NCI-H146 treated with DMSO at 0.1 percent for 48 hours (cell line): Measurements from ENCODE around the gene ARTN.

Source experiments
- DNase-seq: peaks from one replicate; lab custom pipeline; 2025; ENCODE audit not compliant: unreplicated experiment; lab: John Stamatoyannopoulos, UW

ARTN gene

DNA sequence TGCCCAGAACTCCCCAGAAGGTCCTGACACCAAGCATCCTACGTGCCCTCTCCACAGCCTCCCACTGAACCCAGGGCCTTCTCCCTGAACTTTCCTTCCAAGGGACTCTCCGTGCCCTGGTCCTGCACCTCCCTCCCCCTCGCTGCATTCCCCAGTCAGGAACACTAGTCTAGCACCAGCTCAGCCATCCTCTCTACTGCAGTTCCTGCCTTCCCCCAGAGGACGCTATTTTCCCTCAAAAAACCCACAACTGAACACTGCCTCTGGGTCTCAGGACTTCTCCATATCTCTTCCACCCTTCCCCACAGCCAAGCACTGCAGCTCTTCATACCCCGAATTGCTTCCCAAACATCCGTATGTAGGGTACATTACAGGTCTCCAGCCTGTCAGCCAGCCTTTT is 12.6 kb upstream of the ARTN start:
- DNase-seq: no peak

DNA sequence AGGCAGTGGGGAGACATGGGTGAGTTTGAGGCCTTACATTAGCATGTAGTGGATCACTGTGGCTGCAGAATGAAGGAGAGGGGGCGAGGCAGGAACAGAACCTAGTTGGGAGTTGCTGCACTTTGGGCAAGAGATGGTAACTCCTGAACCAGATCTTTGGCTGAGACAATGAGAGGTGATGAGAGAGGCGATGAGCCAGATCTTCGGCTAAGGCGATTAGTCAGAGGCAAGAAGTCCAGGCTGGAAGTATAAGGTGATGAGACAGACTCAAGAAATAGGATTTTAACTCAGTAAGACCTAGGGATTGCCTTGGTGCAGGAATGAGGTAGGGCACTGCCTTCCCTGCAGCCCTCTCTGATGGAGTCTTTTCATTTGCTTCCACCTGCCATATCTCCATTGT is 9.1 kb upstream of the ARTN start:
- DNase-seq: no peak

DNA sequence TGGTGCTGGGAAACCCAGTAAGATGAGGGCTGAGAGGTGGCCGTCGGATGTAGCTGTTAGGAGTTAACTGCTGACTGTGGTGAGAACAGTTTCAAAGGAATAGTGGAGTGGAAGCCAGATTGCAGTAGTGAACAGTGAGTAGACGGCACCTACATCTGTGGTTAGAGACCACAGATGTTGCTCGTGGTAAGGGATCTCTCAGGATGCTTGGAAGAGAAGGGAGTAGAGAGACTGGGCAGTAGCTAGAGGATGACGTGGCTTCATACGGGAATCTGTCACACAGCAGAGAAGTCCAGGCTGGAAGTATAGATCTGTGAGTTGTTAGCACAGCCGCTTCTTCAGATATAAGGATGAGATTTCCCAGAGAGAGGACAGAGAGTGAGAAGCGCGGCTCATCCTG is 7.8 kb upstream of the ARTN start:
- no peak for DNase-seq

DNA sequence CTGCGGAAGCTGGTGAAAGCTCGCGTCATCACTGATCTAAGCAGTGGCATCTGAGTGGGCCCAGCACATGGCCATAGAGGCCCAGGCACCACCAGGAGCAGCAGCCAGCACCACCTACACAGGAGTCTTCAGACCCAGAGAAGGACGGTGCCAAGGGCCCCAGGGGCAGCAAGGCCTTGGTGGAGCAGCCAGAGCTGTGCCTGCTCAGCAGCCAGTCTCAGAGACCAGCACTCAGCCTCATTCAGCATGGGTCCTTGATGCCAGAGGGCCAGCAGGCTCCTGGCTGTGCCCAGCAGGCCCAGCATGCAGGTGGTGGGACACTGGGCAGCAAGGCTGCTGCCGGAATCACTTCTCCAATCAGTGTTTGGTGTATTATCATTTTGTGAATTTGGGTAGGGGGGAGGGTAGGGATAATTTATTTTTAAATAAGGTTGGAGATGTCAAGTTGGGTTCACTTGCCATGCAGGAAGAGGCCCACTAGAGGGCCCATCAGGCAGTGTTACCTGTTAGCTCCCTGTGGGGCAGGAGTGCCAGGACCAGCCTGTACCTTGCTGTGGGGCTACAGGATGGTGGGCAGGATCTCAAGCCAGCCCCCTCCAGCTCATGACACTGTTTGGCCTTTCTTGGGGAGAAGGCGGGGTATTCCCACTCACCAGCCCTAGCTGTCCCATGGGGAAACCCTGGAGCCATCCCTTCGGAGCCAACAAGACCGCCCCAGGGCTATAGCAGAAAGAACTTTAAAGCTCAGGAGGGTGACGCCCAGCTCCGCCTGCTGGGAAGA is 3.2 kb upstream of the ARTN start:
- no peak for DNase-seq

DNA sequence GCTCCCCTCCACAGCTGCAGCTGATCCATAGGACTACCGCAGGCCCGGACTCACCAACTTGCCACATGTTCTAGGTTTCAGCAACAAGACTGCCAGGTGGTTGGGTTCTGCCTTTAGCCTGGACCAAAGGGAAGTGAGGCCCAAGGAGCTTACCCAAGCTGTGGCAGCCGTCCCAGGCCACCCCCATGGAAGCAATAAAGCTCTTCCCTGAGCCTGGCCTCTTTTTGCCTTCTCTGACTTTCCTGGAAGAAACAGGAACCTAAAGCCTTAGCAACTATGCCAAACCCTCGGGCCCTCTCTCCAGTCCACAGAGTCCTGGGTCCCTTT is 2.7 kb upstream of the ARTN start:
- DNase-seq: no peak

DNA sequence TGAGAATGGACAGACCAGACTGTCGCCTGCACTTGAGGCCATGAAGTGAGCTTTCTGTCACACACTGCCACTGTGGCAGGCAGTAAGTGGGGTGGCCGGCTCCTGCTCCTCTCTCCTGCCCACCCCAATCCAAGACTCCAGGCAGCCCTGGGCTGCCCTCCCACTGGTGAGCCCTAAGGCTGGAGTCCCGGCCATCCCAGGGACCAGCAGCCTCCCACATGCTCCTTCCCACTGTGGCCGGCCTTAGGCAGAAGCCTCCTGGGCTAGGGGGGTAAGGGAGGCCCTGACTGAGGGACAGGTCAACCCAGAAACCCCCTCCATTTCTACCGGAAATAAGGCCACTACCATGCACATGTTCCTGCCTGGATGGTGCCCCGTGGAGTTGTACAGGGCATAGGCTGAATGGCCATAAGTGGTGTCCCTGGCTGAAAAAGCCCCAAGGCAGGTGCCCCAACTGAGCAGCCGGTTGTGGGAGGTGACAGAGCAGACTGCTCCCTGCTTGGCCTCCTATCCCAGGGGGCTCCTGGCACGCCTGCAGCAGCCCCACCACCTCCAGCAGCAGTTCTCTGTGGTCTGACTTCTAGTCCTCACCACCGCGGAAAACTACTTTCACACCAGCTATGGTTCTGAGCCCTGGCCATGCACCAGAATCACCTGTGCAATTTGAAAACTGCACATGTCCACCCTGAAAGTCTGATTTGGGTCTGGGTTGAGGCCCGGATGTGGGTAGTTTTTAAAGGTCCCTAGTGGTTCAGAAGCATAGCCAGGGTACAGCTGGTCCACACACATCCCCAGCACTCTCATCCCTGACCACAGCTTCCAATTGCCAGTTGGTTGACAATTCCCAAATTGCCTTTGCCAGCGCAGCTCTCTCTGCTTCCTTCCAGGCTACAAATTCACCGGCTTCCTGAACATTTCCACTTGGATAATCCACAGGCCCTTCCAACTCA is 1.6 kb upstream of the ARTN start:
- no peak for DNase-seq

DNA sequence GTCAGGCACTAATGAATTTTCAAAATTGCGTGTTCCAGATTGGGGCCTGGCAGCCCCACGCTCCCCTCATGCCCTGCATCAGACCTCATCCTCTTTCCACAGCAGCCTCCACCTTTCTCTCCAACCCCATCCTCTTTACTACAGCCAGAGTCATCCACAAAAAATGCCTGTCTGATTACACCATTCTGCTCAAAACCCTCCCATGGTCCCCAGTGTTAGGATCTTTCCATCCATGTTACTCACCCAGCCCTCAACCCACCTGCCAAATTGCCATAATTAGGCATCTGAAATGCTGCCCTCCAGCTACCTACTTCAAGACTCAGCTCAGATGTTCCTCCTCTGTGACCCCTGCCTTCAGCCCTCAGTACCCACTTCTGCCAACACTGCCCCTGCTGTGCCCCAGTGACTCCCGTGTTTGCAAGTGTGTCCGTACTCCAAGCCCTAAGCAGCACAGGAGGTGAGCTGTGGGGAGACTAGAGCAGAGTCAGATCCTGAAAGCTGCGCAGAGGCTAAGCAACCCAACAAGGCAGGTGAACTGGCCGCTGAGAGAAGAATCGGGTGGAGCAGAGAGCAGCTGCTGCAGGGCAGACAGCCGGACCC is 715 bp upstream of the ARTN start:
- DNase-seq: peak; percentile 33

DNA sequence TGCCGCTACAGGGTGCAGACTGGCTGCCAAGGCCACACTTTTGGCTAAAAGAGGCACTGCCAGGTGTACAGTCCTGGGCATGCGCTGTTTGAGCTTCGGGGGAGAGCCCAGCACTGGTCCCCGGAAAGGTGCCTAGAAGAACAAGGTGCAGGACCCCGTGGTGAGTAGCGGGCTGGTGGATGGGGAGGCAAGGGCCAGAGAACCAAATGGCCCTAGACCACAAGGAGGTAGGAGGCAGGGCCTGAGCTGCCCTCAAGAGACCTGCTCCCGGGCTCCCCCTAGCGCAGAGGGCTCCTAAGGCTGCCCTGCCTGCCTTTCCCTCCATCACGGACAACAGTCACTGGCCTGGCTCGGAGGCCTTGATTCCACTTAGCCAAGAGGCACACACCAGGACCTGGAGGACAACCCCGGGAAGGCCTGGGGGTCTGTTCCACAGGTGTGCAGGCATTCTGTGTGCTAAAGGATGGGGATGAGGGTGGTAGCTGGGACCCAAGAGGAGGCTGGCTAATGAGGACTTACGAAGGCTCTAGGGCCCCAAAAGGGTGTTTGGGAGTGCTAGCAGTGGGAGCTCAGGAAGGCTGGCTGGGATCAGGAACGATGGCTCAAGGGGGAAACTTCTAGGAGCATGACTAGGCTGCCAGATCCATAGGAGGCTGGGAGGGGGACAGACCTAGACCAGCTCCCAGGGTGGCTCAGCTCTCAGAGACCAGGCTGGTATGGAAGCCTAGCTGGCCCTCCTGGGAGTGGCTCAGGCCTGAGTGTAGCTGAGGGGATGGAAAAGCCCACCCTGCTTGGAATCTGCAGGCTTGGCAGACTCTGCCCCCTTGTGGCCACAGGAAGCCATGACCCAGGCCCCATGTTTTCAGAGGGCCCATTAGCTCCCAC is 742 bp downstream of the ARTN start:
- DNase-seq: peak; percentile 23

DNA sequence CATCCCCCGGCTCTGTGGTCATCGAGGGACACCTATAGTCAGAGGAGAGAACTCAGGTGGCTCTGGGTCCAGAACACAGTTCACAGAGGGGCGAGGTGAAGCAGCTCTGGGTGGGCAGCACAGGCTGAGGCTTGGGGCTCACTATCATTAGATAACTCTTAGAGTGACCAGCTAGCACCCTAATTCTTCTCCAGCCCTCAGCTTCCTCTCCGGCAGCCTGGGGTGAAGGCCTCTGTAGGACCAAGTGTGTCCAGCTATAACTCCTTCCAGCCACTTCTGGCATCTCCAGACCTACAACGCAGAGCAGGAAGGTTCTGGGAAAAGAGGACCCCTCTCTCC is 1.4 kb downstream of the ARTN start:
- DNase-seq: no peak

DNA sequence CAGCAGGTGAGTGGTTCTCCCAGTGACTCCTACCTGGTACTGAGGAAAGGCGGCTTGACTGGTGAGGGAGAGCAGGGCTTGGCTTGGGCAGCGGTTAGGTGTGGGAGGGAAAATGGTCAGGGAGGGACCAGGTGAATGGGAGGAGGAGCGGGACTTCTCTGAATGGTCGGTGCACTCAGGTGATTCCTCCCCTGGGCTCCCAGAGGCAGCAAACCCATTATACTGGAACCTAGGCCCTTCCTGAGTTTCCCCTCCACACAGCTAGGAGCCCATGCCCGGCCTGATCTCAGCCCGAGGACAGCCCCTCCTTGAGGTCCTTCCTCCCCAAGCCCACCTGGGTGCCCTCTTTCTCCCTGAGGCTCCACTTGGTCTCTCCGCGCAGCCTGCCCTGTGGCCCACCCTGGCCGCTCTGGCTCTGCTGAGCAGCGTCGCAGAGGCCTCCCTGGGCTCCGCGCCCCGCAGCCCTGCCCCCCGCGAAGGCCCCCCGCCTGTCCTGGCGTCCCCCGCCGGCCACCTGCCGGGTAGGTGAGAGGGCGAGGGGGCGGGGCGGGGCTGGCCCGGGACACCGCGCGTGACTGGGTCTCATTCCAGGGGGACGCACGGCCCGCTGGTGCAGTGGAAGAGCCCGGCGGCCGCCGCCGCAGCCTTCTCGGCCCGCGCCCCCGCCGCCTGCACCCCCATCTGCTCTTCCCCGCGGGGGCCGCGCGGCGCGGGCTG is 2.3 kb downstream of the ARTN start:
- DNase-seq: peak; percentile 8

DNA sequence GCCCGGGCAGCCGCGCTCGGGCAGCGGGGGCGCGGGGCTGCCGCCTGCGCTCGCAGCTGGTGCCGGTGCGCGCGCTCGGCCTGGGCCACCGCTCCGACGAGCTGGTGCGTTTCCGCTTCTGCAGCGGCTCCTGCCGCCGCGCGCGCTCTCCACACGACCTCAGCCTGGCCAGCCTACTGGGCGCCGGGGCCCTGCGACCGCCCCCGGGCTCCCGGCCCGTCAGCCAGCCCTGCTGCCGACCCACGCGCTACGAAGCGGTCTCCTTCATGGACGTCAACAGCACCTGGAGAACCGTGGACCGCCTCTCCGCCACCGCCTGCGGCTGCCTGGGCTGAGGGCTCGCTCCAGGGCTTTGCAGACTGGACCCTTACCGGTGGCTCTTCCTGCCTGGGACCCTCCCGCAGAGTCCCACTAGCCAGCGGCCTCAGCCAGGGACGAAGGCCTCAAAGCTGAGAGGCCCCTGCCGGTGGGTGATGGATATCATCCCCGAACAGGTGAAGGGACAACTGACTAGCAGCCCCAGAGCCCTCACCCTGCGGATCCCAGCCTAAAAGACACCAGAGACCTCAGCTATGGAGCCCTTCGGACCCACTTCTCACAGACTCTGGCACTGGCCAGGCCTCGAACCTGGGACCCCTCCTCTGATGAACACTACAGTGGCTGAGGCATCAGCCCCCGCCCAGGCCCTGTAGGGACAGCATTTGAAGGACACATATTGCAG is 3.0 kb downstream of the ARTN start:
- DNase-seq: peak; percentile 4

DNA sequence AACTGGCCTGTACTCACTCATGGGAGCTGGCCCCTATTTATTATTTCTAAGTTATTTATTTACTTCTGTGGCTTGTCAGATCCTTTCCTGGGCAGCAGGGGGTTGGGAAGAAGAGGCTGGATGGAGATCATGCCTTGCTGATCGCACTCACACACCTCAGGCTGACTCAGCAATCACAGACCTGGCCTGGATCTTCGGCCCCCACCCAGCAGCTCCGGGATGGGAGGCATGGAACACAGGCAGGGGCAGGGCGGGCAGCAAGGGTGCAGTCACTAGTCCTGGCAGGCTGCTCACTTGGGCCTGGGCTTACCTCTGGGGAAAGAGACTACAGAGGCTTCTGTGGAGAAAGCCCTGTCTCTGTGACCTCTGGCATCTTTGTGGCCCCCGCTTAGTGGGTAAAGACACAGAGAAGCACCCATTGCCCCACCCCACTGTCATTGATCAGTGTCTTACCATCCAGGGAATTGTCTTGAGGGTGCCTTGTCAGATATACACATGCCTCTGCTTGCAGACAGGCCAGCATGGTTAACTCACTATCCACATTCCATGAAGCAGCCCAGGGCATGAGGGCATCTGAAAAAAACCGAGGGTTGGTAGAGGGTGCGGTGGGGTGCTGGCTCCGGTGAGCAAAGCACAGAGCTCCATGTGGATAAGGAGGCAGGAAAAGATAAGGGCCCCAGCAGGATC is 3.7 kb downstream of the ARTN start:
- no peak for DNase-seq

DNA sequence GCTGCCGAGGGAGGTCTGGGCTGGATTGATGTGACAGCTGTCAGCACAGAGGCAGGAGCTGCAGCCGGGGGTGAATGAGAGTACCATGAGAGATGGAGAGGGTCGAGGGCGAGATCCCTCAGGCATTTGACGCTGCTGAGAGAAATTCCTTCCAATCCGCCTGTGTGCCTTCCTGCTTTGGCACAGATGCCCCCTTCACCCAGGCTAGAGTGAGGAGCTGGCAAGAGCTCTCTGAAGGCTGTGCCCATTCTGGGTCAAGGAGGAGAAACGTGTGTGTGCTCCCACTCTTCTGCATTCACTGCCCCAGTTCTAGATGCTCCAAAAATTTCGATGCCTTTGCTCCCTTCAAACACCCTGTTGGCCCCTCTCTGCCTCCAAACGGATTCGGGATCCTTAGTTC is 4.8 kb downstream of the ARTN start:
- no peak for DNase-seq

DNA sequence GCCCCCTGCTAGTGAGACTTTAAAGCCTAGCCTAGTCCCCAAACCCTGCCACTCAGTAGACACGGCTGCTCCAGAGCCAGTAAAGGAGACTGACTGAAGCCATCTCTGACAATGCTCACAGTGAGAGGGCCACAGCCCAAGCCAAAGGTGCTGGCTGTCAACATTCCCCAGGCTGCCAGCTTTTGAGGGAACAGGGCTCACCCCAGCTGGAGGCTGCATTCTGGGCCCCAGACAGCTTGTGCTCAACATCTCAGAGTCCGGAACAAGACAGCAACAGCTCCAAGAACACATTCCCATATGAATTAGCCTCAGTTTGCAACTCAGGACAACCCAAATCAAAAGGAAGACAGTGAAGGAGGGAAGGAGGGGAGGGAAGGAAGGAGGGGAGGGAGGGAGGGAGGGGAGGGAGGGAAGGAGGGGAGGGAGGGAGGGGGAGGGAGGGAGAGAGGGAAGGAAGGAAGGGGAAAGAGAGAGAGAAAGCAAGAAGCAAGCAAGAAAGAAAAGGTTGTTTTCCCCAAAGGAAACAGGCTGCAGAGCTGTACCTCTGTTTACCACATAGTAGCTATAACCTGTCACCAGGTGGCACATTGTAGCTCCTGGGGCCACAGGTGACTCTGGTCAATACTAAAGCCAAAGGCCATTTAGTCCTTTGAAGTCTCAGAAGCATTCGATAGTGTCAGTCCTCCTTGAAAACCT is 5.4 kb downstream of the ARTN start:
- DNase-seq: no peak

DNA sequence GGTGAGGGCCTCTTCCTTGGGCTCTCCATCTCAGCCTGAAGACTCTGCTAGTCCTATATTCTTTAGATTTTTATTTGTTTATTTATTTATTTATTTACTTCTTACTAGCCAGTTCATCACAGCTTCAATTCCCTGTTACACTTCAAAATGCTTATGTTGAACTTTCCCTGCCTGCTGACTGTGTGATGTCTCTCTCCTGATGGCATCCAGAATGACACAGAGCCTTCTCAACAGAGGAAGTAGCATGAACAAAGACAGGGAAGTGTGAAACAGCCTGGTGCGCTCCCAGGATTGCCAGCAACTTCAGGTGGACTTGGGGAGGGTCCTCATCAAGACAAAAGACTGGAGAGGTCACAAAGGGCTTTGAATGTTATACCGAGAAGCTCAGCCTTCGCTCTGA is 8.8 kb downstream of the ARTN start:
- DNase-seq: no peak

DNA sequence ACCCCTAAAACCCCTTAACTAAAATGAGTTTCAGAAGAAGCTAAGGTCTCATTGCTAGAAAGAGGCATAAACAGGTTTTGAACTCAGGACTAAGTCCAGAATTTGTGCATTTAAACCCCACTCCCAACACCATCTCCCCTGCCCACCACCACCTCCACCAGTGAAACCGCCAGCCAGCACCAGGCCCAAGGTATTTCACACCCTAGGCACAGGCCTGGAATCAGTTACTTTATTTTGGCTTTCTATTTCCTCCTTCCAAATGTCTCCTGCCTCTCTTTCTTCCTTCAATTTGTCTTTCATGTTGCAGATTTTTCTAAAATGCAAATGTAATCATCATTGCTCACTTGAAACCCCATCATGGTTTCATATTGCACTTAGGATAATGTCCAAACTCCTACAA is 11.3 kb downstream of the ARTN start:
- DNase-seq: no peak

DNA sequence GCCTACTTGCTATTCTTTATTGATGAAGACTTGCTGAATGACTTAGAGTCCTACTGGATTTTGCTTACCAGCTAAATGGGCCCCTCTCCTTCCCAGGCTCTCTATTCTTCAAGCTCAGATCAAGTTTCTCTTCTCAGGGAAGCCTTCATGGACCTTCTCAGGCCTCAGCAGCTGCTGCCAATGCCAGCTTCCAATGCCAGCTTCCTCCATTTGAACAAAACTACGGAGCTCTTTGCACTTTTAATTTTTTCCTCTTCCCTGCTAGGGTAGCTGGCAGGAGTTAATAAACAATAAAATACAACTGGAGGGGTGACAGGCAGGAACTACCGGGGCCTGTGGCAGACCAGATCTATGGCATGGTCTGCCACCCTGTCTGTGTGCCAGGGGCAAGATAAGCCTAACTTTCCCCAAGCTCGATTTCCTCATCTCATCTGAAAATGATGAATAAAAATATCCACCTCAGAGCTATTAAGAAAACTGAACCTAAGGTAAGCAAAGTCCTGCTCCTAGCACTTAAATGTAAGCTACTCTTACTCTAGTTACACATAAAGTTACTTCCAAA is 12.2 kb downstream of the ARTN start:
- DNase-seq: no peak
